ENCODE measurements around the gene SLC34A1. TPM values are rescaled to one million over a fixed set of nuclear protein-coding genes. Genes with fewer than 3 reads are reported as not detected.
A peak's percentile ranks its signal among the peaks of the same experiment; 100 is the strongest.

The SLC34A1 gene
- total RNA-seq, 1 experiment from 2014 or later = not detected

DNA sequence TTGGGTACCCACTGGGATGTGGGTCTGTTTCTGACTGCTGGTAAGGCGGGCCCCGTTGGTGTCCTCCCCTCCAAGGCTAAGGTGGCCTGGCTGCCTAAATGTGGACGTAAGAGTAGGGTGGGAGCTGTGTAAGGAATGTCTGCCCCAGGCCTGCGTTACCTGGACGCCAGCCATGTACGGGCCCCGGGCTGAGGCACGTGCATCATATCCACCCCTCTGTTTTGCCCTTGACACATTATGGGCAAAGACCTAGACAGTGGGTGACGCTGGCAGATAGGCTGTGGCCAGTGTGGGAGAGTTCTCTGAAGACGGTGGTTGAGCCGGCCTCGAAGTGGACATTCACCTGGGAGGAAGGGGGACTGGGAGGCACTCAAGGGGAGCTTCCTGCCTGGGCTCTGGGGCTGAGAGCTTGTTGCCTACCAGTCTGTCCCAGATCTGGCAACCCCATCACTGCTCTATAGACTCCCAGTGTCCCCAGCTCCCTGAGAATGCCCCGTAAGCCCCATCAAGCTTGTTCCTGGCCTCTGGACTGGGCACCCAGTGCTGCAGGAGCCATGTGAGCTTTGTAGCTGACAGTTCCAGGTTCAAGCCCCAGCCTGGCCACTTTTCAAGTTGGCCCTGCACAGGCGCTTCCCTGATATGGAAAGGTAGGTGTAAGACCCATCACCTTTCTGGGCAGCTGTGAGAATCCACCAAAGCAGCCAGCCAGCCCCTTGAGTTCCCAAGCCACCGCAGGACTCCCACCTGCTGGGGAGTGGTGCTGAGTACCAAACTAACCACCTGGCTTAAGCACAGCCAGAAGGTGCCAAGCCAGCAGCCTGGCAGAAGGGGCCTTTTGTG lies 59.1 kb downstream of the SLC34A1 start:
- Mint-ChIP-seq H3K4me1 (ENCODE audit: low read depth, unreplicated experiment) (peaks cover 8% of the 10 kb centered on the region), H3K9me3 (ENCODE audit: unreplicated experiment) (no peaks in the 10 kb centered on the region), H3K27me3 (ENCODE audit: insufficient read depth, unreplicated experiment) (peaks cover 6% of the 10 kb centered on the region), H3K27ac (ENCODE audit: unreplicated experiment) (peak overlapping the region; percentile 56), H3K36me3 (ENCODE audit: insufficient read depth, unreplicated experiment) (peaks cover 63% of the 10 kb centered on the region), H3K4me3 (ENCODE audit: unreplicated experiment) (no peak overlapping the region)
- no peak for DNase-seq
- TF ChIP-seq, protein P1, sequence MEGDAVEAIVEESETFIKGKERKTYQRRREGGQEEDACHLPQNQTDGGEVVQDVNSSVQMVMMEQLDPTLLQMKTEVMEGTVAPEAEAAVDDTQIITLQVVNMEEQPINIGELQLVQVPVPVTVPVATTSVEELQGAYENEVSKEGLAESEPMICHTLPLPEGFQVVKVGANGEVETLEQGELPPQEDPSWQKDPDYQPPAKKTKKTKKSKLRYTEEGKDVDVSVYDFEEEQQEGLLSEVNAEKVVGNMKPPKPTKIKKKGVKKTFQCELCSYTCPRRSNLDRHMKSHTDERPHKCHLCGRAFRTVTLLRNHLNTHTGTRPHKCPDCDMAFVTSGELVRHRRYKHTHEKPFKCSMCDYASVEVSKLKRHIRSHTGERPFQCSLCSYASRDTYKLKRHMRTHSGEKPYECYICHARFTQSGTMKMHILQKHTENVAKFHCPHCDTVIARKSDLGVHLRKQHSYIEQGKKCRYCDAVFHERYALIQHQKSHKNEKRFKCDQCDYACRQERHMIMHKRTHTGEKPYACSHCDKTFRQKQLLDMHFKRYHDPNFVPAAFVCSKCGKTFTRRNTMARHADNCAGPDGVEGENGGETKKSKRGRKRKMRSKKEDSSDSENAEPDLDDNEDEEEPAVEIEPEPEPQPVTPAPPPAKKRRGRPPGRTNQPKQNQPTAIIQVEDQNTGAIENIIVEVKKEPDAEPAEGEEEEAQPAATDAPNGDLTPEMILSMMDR (IDR thresholded peaks at IDR 0.05; ENCODE audit: insufficient read depth in 1 of 2, low read depth in 1 of 2, low read length in 1 of 2, severe bottlenecking in 1 of 2, unreplicated experiment in 1 of 2) = no peak
- H3K9me3 ChIP-seq = no peaks in the 10 kb centered on the region
- intact Hi-C loops (cut with micrococcal nuclease; ENCODE audit: unreplicated experiment) = no loop called here
- H3K4me3 ChIP-seq (ENCODE audit: low read depth, low read length) = no peak overlapping the region
- no TSS peak for BruUV-seq (replicated peaks)
- H3K4me1 ChIP-seq = peaks cover 6% of the 10 kb centered on the region; the same call in 1 of the 2 replicates
- H3K27me3 ChIP-seq (replicated peaks; ENCODE audit: control insufficient read depth, insufficient read depth, low read length) = no peaks in the 10 kb centered on the region
- ChIA-PET CTCF (interaction anchor here (1.9 to 6.4 kb wide), 4 partner anchors 12 to 73 kb away, joined by 5 to 78 read pairs (median 14); no protein-coding TSS in a partner anchor), POLR2A (interaction anchor here (0.5 to 5.0 kb wide), 4 partner anchors 9 to 64 kb away, joined by 3 to 43 read pairs (median 4); partner anchors contain the start of gene GRK6)
- peaks cover under 1% of the 10 kb centered on the region for H3K36me3 ChIP-seq (ENCODE audit: control insufficient read depth, insufficient read depth, low read length)

- Histone ChIP-seq H3K27me3 (replicated peaks; ENCODE audit: control insufficient read depth, insufficient read depth, low read length) (no peaks in the 10 kb centered on the region), H3K4me1 (peaks cover 6% of the 10 kb centered on the region; the same call in 1 of the 2 replicates), H3K4me3 (ENCODE audit: low read depth, low read length) (no peak overlapping the region), H3K36me3 (ENCODE audit: control insufficient read depth, insufficient read depth, low read length) (no peaks in the 10 kb centered on the region; the same call in 1 of the 2 replicates), H3K9me3 (no peaks in the 10 kb centered on the region)
- peaks cover 63% of the 10 kb centered on the region for H3K36me3 Mint-ChIP-seq (ENCODE audit: insufficient read depth, unreplicated experiment)
- H3K27ac Mint-ChIP-seq (ENCODE audit: unreplicated experiment) = peak overlapping the region; percentile 56
- peaks cover 8% of the 10 kb centered on the region for H3K4me1 Mint-ChIP-seq (ENCODE audit: low read depth, unreplicated experiment)
- intact Hi-C loops (cut with micrococcal nuclease; ENCODE audit: unreplicated experiment) = no loop called here
- ChIA-PET POLR2A (interaction anchor here (1.2 to 5.0 kb wide), 3 partner anchors 18 to 65 kb away, joined by 3 to 43 read pairs (median 4); partner anchors contain the start of gene GRK6), CTCF (interaction anchor here (0.5 to 6.4 kb wide), 8 partner anchors 11 to 1123 kb away, joined by 3 to 78 read pairs (median 4); partner anchors contain the start of gene GRK6)
- DNase-seq = peak in 1 of 2 experiments; percentile 35
- BruUV-seq (replicated peaks) = no TSS peak
- TF ChIP-seq, protein P1 (IDR thresholded peaks at IDR 0.05; ENCODE audit: insufficient read depth in 1 of 2, low read depth in 1 of 2, low read length in 1 of 2, severe bottlenecking in 1 of 2, unreplicated experiment in 1 of 2) = no peak
- peaks cover 6% of the 10 kb centered on the region for H3K27me3 Mint-ChIP-seq (ENCODE audit: insufficient read depth, unreplicated experiment)
- H3K4me3 Mint-ChIP-seq (ENCODE audit: unreplicated experiment) = peak overlapping the region; percentile 70
- H3K9me3 Mint-ChIP-seq (ENCODE audit: unreplicated experiment) = no peaks in the 10 kb centered on the region
These were observed 60.1 kb downstream of the SLC34A1 start for GRCh38 chr5:177444106-177445051.
